Superior temporal gyrus (tissue), 1 donor: ENCODE results near the gene NAT8.
"Not testable (repeated sequence)": the region's sequence is repeated elsewhere in the genome, so short reads cannot be mapped to it uniquely, and the experiment has no call there.

Experiments used
- DNase-seq: peaks from one replicate; pipeline ENCODE4 v3.0.0-alpha.2; 2016; ENCODE audit errors: extremely low spot score

Gene NAT8

GRCh38 chr2:73636977-73637376, 5.2 kb downstream of the NAT8 start:
- DNase-seq: not testable (repeated sequence)

DNA sequence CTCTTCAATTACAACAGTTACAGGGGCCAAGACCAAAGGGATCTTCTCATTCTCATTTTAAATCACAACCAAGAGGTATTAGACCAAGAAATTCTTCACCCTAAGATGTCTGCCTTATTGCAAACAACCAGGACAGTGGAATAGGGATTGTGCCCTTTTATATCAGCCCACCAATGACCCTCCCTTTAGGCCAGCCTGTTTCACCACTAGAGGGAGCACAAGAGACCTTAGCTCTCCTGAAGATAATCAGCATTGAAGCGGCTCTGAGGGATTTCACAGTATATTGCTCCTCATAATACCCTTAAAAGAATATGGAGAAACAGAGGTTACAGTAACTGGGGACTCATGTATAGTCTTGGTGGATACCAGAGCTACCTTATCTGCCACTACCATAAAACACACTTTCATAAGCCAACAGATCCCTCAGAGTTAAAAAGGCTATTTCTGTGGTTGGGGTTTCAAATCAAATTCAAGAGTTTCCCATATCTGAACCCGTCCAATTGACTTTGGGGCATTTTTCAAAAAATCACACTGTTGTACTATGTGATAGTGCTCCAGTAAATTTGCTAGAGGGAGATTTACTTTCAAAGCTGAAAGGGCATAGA, 11.5 kb downstream of the NAT8 start:
- not testable (repeated sequence) for DNase-seq

- not testable (repeated sequence) for DNase-seq
Observed at GRCh38 chr2:73628493-73628892, 13.7 kb downstream of the NAT8 start.

DNA sequence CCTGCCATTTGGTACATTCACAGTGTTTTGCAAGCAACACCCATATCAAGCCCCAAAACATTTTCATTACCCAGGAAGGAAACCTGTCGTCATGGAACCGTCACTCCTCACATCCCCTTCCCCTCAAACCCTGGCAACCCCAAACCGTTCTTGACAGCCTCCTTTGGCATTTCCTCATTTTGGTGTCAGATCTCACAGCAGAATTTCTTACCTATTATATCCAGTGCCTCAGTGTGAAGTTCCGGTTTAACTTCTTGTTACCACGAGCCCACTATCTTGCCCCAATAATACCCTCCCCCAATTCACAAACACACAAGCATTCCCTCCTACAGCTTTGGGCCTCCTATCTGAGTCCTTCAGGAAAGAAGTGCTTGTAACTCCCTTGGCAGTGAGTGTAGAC, 16.0 kb downstream of the NAT8 start:
- DNase-seq: not testable (repeated sequence)

GRCh38 chr2:73624625-73625024, 17.6 kb downstream of the NAT8 start:
- DNase-seq: not testable (repeated sequence)

DNA sequence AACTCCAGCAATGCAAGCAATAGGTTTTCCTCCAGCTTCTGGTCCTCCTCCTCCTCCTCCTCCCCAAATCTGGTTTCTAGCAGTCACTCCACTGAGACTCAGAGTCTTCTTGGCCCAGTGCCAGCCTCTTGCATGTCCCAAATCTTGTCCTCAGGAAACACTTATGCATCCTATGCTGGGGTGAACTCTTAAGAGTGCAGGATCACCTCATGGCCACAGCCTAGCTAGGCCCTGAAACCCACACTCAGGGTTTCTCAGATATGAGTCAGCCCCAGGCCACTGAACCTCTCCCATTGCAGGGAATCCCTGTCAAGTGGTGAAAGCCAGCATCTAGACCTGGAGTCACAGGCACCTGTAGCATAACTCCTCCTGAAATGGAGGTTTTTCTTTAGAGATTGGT, 18.2 kb downstream of the NAT8 start:
- DNase-seq: not testable (repeated sequence)

DNA sequence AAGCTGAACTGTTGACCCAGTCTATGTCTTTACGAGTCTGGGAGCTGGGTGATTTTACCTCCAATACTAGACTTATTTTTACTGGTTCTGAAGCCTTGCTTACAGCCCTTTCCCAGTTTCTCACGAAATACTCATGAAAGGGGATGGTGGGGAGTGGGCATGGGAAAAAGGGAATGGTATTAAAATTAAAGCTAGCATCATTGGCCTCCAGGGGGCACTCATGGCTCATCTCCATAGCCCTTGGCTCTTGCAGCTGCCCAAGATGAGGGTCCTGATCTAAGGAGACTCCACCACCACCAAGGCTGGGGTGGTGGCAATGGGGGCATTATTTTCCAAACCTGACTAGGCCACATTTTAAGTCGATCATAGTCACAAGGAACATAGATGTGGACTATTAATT, 22.3 kb downstream of the NAT8 start:
- DNase-seq: not testable (repeated sequence)

DNA sequence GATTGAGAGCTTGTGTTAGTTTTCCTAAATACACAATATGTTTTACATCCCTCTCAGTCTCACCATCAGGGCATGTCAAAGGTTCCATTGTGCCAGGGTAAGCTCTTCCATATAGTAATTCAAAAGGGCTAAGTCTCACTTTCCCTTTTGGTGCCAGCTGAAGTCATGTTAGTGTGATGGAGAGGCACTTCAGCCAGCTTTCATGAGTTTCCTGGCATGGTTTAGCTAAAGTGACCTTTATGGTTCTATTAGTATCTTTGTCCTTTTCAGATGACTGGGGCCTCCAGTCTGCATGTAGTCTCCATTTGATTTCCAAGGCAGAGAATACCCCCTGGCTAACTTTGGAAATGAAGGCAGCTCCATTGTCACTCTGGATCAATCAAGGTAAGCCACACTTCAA, 27.2 kb downstream of the NAT8 start:
- DNase-seq: no peak

DNA sequence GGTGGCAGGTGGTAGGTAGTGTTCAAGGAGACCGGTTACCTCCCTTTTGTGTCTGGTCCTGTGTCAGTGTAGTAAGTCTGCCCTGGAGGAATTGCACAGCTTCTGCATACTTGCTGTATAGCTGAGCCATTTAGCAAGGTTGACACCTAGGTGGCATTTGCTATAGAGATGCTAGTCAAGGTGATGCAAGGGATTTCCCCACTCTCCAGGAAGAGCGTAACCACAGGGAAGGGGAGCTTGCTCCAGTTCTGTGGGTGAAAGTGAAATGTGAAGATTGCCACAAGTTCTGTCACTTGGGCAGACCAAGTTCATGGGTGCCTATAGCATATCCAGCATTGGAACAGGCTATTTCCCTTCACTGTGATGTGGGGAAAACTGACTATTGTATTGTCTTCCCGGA, 28.1 kb downstream of the NAT8 start:
- no peak for DNase-seq

DNA sequence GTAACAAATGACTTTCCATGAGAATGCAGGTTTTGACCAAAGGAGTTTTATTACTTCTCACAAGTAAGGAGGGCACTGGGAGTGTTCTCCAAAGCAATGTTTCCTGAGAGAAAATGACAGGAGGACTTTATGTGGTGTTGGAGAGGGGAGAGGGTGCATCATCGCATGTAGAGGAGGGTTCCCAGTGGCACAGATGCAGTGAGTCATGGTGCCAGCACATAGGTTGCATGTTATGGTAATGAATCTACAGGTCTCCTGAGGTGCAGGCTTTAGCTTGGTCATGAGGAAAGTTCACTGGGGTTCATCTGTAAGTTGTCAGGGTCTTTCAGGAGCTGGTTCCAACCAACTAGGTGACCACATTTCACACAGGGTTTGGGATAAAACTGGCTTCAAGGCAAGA, 30.4 kb downstream of the NAT8 start:
- DNase-seq: no peak

GRCh38 chr2:73611193-73611592, 31.0 kb downstream of the NAT8 start:
- DNase-seq: no peak

DNA sequence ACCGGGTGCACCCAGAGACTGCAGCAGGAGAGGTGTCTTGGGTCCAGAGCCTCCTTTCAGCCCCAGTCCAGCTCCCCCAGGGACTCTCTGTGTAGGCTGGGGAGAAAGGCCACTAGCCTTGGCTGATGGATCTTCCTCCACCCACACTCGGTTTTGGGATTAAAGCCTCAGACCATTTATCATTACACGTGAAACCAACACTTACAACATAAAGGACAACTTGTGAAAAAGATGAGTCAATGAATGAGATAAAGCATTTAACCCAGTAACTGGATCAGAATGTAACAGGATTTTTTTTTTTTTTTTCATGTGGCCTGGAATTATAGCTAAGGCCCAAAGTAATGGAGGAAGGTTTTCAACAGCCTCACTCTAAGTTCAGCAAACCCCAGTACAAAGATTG, 32.1 kb downstream of the NAT8 start:
- DNase-seq: no peak

DNA sequence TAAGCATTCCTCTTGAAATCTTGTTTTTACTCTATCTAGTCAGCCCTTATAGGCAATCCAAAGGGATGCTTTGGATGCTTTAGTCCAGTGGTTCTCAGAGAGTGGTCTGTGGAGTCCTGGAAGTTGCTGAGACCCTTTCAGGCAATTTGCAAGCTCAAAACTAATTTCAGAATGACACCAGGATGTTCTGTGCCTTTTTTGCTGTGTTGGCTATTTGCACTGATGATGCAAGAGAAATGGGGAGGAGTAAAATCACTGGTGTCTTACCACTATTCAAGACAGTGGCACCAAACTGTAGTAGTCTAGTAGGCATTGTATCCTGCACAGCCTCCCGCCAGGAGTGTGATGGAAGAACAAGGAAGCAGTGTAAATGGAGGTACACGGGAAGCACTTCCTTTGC, 37.6 kb downstream of the NAT8 start:
- not testable (repeated sequence) for DNase-seq

GRCh38 chr2:73603099-73603588, 39.1 kb downstream of the NAT8 start:
- not testable (repeated sequence) for DNase-seq

GRCh38 chr2:73601780-73602179, 40.4 kb downstream of the NAT8 start:
- no peak for DNase-seq

GRCh38 chr2:73594251-73594650, 48.0 kb downstream of the NAT8 start:
- no peak for DNase-seq

- DNase-seq: no peak
Observed at GRCh38 chr2:73593680-73594079, 48.5 kb downstream of the NAT8 start.
